NCI-H187 treated with DMSO at 0.1 percent for 48 hours (cell line): ENCODE data around the gene MYO3B.

ENCODE experiments used
- DNase-seq: peaks from one replicate; lab custom pipeline; 2025; lab: John Stamatoyannopoulos, UW

Gene MYO3B, protein sequence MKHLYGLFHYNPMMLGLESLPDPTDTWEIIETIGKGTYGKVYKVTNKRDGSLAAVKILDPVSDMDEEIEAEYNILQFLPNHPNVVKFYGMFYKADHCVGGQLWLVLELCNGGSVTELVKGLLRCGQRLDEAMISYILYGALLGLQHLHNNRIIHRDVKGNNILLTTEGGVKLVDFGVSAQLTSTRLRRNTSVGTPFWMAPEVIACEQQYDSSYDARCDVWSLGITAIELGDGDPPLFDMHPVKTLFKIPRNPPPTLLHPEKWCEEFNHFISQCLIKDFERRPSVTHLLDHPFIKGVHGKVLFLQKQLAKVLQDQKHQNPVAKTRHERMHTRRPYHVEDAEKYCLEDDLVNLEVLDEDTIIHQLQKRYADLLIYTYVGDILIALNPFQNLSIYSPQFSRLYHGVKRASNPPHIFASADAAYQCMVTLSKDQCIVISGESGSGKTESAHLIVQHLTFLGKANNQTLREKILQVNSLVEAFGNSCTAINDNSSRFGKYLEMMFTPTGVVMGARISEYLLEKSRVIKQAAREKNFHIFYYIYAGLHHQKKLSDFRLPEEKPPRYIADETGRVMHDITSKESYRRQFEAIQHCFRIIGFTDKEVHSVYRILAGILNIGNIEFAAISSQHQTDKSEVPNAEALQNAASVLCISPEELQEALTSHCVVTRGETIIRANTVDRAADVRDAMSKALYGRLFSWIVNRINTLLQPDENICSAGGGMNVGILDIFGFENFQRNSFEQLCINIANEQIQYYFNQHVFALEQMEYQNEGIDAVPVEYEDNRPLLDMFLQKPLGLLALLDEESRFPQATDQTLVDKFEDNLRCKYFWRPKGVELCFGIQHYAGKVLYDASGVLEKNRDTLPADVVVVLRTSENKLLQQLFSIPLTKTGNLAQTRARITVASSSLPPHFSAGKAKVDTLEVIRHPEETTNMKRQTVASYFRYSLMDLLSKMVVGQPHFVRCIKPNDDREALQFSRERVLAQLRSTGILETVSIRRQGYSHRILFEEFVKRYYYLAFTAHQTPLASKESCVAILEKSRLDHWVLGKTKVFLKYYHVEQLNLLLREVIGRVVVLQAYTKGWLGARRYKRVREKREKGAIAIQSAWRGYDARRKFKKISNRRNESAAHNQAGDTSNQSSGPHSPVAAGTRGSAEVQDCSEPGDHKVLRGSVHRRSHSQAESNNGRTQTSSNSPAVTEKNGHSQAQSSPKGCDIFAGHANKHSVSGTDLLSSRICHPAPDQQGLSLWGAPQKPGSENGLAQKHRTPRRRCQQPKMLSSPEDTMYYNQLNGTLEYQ (N-terminal part only)

DNA sequence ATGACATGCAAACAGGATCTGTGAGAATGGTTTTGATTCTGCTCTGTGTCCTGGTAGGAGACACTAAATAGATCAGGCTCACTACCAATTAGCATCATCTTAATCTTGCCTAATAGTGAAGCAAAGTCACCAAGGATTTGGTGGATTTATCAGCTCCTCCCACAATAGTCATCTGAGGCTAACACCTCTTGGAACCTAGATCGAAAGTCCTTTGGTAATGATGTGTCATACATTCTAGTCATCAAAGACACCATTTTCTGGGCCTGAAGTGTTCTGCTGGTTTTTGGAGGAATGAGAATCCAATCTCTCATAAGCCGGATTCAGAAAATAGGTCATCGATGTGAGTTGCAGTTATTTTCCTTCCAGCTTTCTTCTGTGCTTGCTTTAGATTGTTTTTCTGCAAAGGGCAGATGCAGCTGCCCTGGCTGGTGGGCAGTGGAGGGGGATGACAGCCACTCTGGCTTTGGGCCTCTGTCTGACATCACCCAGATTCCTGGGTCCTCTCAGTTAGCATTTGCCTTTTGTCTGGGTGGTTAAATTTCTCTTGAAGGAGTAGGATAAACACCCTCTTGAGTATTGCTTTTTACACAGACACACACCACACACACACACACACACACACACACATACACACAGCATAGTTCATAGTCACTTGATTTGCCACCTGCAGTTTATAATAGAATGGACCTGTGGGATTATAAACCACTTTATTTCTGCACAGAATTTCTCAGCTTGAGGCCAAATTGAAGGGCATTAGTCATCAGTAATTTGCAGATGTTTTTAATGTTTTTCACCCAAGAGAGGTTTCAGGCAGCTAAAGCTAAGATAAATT is at the start of gene MYO3B:
Gene MYO3B (plus strand): TSS at position 198 of the 832 bp plus-strand sequence. CDS start 141 bp downstream, at position 339.
- no peak for DNase-seq

DNA sequence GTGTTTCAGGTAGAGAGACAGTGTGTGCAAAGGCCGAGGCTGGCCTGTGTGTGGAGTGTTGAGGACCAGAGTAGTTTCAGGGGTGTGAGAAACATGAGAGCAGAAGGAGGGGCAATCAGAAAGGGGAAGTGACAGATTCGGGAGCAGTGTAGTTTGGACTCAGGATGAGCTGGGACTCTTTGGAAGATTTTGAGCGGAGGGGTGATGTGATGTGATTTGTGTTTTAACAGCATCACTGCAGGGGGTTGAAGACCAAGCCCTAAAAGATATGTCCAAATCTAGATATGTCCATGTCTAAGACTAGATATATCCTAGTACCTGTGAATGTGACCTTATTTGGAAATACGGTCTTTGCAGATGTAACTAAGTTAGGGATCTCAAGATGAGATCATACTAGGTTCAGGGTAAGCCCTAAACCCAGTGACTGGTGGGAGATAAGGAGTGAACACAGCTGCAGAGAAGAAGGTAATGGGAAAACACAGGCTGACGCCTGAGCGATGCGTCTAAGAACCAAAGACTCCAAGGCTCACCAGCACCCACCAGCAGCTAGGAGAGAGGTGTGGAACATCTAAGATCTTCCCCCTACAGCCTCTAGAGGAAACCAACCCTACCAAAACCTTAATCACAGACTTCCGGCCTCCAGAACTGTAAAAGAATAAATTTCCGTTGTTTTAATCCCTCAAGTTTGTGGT is 38.5 kb upstream of the MYO3B start:
- no peak for DNase-seq

DNA sequence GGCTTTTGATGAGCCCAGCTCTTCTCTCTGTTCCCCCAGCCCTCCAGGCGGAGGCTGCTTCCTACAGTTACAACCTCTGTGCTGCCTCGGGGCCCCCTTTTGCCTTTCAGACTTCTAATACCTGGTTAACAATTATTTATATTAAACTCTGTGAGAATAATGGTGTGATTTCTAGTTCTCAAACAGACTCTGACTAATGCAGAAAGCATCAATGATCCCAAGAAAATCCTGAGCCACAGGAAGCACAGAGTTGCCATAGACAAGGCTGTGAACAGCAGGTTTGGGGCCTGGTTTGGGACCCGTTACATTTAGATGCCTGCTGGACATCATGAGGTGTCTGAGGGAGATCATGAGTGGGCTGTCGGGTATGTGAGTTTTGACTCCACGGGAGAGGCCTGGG is 37.4 kb upstream of the MYO3B start:
- no peak for DNase-seq

DNA sequence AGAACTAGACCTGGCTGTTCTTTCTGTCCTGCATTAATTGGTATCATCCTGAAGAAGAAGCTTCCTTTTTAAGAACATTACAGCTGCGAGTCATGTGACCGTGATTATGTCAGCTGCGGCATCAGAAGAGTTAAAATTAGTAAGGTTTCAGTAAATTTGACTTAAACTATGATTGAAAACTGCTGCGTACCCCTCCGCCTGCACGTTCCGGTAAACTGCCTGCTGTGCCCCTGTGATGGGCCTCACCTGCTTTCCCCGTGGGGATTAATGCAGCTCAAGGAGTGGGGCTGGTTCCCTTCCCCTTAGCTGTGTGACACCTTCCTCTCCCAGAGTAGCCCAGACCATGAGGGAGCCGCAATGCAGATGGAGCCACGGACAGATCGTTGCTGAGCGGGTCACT is 36.1 kb upstream of the MYO3B start:
- no peak for DNase-seq

DNA sequence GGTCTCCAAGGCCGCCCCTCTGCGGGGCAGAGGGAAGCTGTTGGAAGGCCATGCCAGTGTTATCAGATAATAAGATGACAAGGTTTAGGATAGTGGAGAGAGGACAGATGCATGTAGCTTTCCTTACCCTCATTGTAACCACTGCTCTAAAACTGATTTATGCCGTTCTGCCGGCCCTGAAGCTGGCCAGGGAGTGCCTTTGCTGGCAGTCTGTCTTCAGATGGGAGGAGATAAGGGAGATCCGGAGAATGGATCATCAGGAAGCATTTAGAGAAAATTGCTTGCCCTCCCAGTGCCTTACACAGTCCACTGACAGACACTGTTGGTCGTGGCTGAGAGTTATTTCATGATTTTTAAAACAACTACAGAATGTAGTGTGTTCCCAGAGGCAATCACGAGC is 35.4 kb upstream of the MYO3B start:
- no peak for DNase-seq

DNA sequence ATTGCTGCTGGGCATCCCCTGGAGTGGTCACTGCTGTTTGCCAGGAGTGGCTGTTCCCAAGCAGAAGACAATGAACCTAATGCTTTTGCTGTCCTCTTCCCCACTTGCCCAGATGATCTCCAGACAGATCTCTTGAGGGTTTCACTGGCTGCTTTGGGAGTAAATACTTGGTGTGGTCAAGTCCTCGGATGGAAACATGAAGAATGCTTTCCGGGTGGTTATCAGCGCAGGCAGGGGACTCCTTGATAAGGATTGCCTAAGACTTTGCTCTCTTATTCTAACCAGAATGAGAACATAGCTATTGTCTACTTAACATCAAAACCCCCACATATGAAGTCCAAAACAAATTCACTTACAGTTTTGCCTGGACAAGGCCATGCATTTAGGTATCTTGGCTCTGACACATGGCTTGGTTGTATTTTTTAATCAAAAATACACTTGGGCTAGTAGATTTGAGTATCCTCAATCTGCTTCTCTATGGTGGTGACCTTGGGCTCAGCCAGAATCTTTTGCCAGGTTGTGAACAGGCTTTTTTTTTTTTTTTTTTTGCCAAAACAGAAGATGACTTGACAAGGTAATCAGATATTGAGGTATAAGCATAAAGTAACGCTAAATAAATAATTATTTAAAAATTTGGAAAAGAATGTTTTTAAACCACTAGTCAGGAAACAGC is 34.8 kb upstream of the MYO3B start:
- no peak for DNase-seq

DNA sequence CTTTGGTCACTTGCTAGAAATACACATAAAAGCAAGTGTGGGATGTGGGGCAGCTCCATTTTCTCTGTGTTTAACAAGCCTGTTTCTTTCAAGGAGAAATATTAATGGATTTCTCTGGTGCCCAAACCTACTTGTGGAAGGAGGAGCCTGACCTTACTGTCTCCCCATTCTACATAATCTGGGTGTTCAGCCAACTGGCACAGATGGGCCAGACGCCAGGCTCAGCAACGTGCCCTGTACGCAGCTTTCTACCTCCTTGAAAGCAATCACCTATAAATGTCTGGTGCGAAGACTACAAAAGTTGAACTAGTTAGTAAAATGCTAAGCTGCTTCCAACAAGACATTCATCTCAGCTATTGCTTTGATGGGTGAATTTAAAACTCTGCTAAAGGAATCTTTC is 33.2 kb upstream of the MYO3B start:
- no peak for DNase-seq

DNA sequence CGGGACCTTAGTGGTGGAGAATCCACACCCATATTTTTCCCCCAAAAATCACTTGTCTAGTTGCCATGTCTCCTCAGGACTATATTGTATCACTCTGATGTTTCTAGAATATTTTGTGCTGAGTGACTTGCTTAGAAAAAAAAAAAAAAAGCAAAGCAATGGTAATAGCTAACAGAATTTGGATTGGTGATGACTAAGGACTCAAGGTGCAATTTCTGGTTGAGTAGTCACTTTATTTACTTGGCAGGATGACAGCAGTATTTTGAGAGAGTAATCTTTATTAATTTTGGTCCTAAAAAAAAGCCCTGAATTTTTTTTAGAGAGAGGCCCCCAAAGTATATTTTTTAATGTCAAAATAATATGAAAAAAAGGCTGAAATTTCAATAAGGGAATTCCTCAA is 32.8 kb upstream of the MYO3B start:
- DNase-seq, result no peak

DNA sequence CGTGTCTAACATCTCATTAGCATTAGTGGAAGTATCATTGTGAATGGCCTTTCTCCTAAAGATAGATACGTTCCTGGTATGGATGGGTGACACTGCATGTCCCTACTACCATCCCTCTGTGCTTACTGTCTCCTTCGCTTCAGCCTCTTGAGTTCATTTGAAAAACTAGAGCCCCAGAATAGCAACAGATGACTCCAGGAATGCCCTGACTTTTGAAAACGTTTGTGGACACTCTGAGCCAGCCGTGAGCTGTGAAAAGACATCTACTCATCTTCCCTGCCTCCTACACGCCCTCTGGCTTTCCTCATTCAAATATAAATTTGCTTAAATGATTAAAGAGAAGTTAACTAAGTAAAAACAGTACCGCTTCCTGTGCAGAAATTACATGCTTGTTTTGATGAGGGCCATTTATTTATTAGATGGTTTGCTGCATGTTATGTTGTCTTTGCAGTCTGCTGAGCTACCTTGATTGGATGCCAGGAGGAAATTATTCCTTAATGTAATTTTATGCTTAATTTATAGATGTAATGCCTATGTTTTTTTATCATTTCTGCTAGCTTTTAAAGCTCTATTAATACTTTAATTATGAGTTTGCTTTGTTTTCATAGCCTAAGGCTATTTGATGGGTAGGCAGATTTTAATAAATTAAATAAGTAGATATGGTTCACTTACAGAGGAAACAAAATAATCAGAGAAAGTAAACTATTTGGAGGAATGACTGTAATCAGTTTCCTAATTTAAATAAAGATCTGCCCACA is 32.1 kb upstream of the MYO3B start:
- DNase-seq, result no peak

DNA sequence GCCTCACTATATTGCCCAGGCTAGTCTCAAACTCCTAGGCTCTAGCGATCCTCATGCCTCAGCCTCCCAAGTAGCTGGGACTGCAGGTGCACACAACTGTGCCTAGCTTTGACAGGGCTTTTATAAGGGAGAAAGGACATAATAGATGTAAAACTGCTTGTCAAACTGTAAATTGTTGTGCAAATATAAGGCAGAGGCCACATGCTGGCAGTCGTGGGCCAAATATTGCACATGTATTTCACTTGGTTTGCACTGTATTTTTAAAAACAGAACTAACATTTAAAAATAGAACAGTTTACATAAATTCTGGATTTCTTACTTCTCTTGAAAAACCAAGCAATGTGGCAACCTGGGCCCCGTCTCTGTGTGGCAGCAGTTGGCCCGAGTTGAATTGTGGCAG is 31.2 kb upstream of the MYO3B start:
- DNase-seq, result no peak

DNA sequence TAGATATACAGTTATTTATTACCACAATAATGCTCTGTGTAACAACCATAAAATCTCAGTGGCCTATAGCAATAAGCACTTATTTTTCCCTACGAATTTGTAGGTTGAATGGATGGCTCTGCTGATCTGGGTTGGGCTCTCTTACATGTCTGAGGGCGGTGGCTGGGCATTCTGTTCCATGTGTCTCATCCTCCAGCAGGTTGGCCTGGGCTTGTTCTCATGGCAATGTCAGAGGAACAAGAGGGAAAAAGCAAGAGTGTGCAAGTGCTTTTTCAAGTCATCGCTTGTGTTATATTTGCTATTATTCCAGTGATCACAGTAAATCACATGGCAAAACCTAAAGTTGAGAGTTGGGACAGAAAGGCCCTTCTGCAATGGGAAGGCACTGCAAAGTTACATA is 30.4 kb upstream of the MYO3B start:
- no peak for DNase-seq

DNA sequence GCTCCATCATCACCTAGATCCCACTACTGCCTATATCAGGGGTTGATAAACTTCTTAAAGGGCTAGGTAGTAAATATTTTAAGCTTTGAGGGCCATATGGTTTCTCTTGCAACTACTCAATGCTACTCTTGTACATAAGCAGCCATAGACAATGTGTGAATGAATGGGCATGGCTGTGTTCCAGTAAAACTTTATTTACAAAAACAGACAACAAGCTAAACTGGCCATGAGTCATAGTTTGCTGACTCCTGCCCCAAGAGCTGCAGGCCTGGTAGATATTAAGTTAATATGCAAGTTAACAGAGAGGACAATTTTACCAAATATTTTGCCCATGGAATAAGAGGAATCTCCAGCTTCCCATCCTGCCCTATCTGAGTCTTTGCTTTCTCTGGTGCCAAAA is 29.8 kb upstream of the MYO3B start:
- no peak for DNase-seq

DNA sequence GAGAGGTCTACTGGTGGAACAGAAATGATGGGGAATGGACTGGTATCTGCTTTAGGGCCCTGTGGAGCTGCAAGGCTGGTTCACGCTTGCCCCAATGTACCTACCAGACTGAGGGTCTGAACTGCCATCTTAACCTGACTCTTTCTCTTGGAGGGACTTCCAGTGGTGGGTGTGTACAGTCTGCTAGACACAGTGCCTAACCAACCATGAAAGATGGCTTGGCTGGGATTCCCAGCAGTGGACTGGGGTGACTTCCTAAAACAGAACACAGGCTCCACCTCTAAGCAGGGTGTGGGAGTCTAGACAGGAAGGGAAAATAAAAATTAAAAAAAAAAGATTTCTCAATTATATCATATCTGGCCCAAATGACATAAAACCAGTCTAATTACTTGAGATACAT is 25.5 kb upstream of the MYO3B start:
- no peak for DNase-seq

DNA sequence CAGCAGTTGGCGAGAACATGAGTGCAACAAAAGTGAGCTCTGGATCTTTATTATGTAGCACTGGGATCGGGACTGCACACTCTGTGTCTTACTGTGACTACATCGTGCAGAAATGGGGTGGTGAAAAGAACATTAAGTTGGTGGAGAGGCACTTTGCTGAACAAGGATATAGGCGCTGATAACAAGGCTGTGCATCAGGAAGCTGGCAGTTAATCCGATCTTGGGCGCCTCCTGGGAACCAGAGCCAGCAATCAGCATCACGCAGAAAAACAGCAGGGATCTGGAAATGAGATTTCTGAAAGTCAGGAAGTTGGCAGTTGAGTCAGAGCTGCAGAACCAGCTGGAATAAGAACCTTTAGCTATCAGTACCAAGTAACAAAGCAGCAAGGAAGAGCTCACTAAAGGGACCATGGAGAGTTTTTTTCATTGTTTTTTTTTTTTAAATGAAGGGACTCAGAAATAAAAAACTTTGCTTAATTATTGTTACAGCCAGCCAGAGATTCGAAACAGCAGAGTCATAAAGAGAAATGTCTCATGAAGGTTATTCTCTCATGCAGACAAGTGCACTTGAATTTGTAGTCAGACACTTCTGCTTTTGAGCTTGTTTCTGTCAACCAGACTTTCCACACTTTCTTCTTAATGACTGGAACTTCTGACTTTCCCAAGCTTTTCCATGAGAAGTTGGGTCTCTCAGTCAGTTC is 22.8 kb upstream of the MYO3B start:
- DNase-seq, result no peak

DNA sequence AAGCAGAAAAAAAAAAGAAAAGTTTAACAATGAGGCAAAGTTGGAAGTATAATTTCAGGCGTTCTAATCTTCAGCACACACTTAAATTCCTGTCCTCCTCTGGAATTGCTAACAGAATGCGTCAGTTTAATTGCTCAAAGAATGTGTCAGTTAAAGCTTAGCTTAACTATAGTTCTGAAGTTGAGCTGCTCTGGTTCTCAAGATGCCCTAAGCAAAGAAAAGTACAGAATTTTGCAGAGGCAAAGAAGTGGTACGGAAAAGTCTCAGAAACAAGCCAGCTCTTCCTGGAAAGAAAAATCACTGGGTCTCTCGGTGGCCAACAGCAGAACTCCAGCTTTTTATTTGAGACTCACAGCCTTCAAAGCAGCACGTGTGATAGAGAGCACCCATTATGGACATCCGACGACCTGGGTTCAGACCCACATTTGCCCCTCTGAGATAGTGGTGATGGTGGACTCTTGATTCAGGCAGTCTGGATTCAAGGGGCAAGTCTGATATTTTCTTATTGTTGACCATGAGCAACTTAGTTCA is 22.2 kb upstream of the MYO3B start:
- DNase-seq, result no peak

DNA sequence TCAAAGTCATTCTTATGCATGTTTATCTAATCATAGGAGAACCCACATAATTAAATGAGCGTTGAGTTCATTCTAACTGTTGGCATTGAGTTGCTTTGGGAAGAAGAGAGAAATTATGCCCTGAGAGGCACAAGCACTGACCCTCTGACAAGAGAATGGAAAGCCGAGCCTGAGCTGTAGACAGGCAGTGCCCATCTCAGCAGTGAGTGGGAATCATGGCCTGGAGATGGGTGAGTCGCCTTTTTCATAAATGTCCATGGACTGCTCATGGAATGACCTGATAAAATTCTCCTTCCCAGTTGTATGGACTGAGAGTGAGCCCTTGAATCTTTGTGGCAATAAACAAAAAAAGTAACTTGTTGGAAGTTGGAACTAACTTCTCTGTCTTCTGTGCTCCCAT is 21.4 kb upstream of the MYO3B start:
- DNase-seq, result no peak

DNA sequence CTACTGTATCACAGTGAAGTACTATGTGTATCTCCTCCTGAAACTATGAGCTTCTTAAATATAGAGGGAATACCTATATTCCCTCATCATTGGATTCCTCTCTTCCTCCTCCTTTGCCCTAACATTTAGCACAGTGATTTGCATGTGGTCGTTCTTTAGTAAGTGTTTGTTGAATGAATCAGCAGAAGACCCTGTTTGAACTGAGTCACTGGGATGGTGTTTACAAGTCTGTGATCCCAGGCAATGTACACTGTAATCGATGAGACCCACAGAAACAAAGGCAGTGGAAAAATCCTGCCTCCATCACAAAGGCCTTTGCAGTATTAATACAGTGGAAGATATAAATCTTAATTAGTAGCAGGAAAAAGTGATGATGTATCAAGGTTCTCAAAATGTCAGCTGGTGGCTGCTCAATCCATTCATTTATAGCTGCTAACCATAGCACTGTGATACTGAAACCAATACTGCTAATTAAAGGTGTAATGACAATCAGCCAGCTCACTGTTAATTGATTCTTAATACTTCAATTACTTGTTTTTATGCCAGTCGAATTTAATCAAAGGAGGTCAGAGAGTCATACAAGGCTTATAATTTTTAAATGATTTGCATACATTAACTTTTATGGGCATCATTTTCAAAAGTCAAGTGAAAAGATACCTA is 20.8 kb upstream of the MYO3B start:
- no peak for DNase-seq

DNA sequence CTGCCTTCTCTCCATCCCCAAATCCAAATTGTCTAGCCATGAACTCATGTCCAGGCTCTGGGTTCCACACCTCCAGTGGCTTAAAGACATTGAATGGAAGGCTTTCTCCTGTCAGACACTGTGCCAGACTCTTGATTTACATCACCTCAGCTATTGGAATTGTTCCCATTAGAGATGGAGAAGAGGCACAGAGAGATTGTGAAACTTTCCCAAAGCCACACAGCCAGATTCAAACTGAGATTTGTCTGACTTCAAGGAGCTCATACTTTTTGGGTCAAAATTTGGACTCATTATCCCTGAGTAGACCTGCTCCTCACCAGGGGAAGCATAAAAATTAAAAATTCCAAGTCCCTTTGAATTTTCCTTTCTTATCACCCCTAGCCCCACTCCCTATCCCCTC is 18.9 kb upstream of the MYO3B start:
- no peak for DNase-seq
